Upper lobe of right lung (tissue), 1 donor: ENCODE data around the gene FAM53B. TPM values are rescaled to one million over a fixed set of nuclear protein-coding genes. Genes with fewer than 3 reads are reported as not detected.

Source experiments
- ATAC-seq: fragments of 200-7000 bp; cut with Tn5 transposase; one replicate; pipeline ENCODE4 v1.9.1; 2020; ENCODE audit warnings: mild to moderate bottlenecking, moderate library complexity
- DNase-seq: peaks from one replicate; pipeline ENCODE4 v3.0.0-alpha.2; 2020
- H3K27ac ChIP-seq: fragments of 200-600 bp; one replicate; pipeline ENCODE4 v1.8.0; 2022
- H3K27me3 ChIP-seq: fragments of 200-600 bp; one replicate; pipeline ENCODE4 v1.8.0; 2022; ENCODE audit warnings: mild to moderate bottlenecking
- H3K36me3 ChIP-seq: fragments of 200-600 bp; one replicate; pipeline ENCODE4 v1.8.0; 2022
- H3K4me1 ChIP-seq: fragments of 200-600 bp; one replicate; pipeline ENCODE4 v1.8.0; 2022
- H3K4me3 ChIP-seq: fragments of 200-600 bp; one replicate; pipeline ENCODE4 v1.8.0; 2022; ENCODE audit warnings: mild to moderate bottlenecking
- H3K9me3 ChIP-seq: fragments of 200-600 bp; one replicate; pipeline ENCODE4 v1.8.0; 2022
- intact Hi-C: fragments of 100-400 bp; cut with DNase I; formaldehyde crosslinking; loops from one replicate; pipeline ENCODE4 v1.11.0; 2022
- total RNA-seq: library from RNA; stranded (reverse); fragmentation: NEBNext Ultra II Directional; extraction: Animal tissue kit (Norgen Biotek cat#: 25700); gene quantifications from one replicate; pipeline ENCODE4 v1.2.1, GENCODE V29; 2021
- TF ChIP-seq, protein P1 (sequence below): fragments of 200-600 bp; IDR thresholded peaks from one replicate; pipeline ENCODE4 v1.8.0; 2022; ENCODE audit warnings: antibody characterized with exemption
- donor health status: DM: no; HTN: yes; CAD: no; lungs with severe emphysema.

The FAM53B gene
- total RNA-seq, 1 donor from 2014 or later: 31.4 TPM

DNA sequence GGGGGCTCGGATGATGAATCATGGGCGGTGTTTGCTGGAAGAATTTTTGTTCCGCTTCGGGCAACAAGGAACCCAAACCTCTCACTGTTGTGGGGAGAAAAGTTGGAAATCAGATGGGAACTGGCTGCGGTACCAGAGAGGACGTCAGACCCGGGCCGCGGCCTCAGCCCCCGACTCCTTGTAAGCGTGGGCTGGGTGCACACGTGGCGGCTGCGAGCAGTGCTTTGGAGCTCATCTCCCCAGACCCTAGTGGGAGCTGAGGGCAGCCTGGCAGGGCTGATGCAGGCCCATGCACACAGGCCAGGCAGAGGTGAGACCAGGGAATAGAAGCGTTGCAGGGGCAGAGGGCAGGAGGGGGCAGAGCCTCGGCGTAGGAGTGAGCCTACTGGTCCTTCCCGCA is 136.5 kb downstream of the FAM53B start:
- intact Hi-C loops: no loop called here
- Histone ChIP-seq H3K4me1 (peaks cover 9% of the 10 kb centered on the region), H3K27ac (no peak overlapping the region), H3K27me3 (no peaks in the 10 kb centered on the region), H3K36me3 (no peaks in the 10 kb centered on the region), H3K4me3 (no peak overlapping the region), H3K9me3 (no peaks in the 10 kb centered on the region)
- ATAC-seq: no peak
- TF ChIP-seq, protein P1, sequence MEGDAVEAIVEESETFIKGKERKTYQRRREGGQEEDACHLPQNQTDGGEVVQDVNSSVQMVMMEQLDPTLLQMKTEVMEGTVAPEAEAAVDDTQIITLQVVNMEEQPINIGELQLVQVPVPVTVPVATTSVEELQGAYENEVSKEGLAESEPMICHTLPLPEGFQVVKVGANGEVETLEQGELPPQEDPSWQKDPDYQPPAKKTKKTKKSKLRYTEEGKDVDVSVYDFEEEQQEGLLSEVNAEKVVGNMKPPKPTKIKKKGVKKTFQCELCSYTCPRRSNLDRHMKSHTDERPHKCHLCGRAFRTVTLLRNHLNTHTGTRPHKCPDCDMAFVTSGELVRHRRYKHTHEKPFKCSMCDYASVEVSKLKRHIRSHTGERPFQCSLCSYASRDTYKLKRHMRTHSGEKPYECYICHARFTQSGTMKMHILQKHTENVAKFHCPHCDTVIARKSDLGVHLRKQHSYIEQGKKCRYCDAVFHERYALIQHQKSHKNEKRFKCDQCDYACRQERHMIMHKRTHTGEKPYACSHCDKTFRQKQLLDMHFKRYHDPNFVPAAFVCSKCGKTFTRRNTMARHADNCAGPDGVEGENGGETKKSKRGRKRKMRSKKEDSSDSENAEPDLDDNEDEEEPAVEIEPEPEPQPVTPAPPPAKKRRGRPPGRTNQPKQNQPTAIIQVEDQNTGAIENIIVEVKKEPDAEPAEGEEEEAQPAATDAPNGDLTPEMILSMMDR: no peak
- DNase-seq: no peak

DNA sequence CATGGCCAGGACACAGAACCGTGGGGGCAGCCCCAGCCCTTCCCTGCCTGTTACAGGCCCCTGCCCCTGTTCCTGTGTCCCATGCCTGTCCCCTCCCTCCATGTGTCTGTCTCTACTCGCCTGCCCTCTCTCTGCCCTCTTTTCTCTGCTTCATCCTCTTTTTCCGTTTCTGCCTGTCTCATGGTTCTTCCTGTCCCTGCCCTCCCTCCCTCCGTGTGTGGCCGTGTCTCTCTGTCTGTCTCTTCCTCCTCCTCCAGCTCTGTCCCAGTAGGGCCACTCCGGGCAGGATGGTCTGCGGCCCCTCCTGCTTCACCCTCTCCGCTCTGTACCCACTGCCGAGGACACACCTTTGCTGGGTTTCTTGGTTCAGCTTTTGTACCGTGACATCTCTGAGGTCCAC is 137.4 kb downstream of the FAM53B start:
- H3K36me3 ChIP-seq: no peaks in the 10 kb centered on the region
- DNase-seq: no peak
- H3K4me3 ChIP-seq: no peak overlapping the region
- H3K27ac ChIP-seq: no peak overlapping the region
- TF ChIP-seq, protein P1: no peak
- no peaks in the 10 kb centered on the region for H3K9me3 ChIP-seq
- peaks cover 5% of the 10 kb centered on the region for H3K4me1 ChIP-seq
- intact Hi-C loops: no loop called here
- no peak for ATAC-seq
- no peaks in the 10 kb centered on the region for H3K27me3 ChIP-seq

DNA sequence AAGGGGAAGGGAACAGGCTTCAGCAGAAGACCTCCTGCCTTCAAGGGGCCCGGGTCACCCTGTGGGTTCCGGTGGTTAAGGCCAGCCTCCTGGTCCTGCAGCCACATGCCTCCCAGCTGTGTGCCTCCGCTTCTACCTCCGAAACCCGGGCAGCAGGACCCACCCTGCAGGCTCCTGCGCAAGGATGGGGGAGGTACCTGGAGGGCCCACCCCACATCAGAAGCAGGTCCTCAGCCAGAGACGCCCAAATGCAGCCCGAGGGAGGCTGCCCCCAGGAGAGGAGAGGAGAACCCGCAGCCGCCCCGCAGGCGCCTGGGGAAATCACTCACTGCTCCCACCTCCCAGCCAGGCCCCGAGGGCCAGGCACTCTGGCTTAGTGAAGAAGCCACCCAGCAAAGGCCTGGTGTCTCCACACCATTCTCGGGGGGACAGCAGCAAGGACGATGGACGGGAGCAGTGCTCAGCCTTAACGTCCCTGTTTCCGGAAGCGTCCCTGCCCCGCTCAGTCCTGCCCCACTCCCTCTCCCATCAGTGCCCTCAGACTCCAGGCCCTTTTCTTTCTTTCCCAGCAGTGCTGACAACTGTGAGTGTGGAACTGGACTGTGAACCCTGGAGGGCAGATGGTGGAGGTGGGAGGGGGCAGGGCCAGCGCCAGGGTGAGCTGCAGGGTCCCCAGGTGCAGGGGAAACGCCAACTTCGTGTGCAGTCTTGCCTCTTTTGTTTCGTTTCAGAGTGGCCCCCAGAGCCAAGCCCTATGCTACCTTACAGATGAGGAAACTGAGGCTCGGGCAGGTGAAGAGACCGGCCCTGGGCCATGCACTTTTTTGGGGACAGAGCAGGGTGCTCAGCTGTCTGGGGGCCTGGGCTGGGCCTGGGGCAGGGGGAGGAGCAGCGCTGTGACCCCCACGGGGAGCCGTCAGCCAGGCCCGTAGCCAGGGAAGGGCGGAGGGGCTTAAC is 138.0 kb downstream of the FAM53B start:
- TF ChIP-seq, protein P1: no peak
- H3K27me3 ChIP-seq: no peaks in the 10 kb centered on the region
- H3K36me3 ChIP-seq: no peaks in the 10 kb centered on the region
- no peak overlapping the region for H3K4me3 ChIP-seq
- no peaks in the 10 kb centered on the region for H3K9me3 ChIP-seq
- ATAC-seq: no peak
- H3K4me1 ChIP-seq: no peaks in the 10 kb centered on the region
- intact Hi-C loops: no loop called here
- H3K27ac ChIP-seq: no peak overlapping the region
- no peak for DNase-seq

DNA sequence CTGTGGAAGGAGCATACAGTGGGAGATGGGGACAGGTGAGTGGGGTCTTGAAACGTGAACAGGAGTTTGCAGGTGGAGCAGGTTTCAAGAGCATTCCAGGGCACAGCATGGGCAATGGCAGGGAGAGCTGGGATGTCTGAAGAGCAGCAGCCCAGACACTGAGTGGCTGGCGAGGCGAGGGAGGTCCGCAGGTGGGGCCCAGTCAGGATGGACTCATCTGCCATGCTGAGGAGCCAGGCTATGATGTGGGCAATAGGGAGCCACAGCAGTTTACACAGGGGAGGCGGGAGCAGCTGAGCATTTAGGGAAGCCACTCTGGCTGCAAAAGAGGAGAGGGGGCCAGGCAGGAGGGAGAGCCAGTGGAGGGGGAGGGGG is 138.7 kb downstream of the FAM53B start:
- intact Hi-C loops: no loop called here
- Histone ChIP-seq H3K27me3 (no peaks in the 10 kb centered on the region), H3K4me1 (no peaks in the 10 kb centered on the region), H3K4me3 (no peak overlapping the region), H3K27ac (no peak overlapping the region), H3K9me3 (no peaks in the 10 kb centered on the region), H3K36me3 (no peaks in the 10 kb centered on the region)
- TF ChIP-seq, protein P1: no peak
- DNase-seq: no peak
- ATAC-seq: no peak

DNA sequence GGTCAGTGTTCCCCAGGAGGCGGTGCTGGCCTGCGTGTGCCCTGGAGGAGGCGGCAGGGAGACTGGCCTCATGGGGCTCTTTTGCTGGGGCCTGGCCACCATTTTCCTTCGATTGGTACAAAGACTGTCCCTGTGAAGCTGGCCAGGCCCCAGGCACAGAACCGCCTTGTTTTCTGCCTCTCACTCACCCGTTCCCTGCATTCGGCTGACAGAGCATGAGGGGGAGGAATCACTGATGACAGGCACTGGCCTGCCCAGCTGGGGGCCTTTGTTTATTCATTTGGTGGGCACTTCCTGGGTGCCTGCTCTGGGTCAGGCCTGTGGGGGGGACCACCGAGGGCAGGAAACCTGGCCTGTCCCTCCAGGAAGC is 139.2 kb downstream of the FAM53B start:
- Histone ChIP-seq H3K27me3 (no peaks in the 10 kb centered on the region), H3K9me3 (no peaks in the 10 kb centered on the region), H3K36me3 (no peaks in the 10 kb centered on the region), H3K4me3 (no peak overlapping the region), H3K27ac (no peak overlapping the region), H3K4me1 (no peaks in the 10 kb centered on the region)
- intact Hi-C loops: no loop called here
- TF ChIP-seq, protein P1: no peak
- ATAC-seq: no peak
- no peak for DNase-seq
